Measurements from ENCODE around the gene MTREX. TPM values are rescaled to one million over a fixed set of nuclear protein-coding genes. Genes with fewer than 3 reads are reported as not detected.

The MTREX gene
- total and polyA plus RNA-seq, 2 of the 8 experiments (the other 6 are each of a cell fraction or from before 2014, with no cell fraction given) = 16.0 to 130 TPM

- Histone ChIP-seq H3K4me1 (replicated peaks in 1 of 4; ENCODE audit: control insufficient read depth in 3 of 4, insufficient read depth in 4 of 4, low read length in 3 of 4) (peaks cover 0 to 2% (median 2%) of the 10 kb centered on the region in 4 experiments; a peak in 4 of 7 replicates), H2BK15ac (ENCODE audit: low read length) (no peak overlapping the region), H2BK5ac (ENCODE audit: low read depth, low read length) (peak overlapping the region; percentile 88), H4K8ac (ENCODE audit: extremely low read depth, insufficient read depth, low read length) (peak overlapping the region; percentile 22; the same call in 1 of the 2 replicates), H3K79me1 (ENCODE audit: low read depth, low read length) (peaks cover 6% of the 10 kb centered on the region), H2BK20ac (ENCODE audit: low read length) (no peak overlapping the region), H2BK120ac (replicated peaks; ENCODE audit: low read depth, low read length) (no peak overlapping the region), H3K23me2 (ENCODE audit: low read depth, low read length) (peaks cover 6% of the 10 kb centered on the region), H3K4ac (replicated peaks; ENCODE audit: insufficient read length, low read depth, low read length) (no peak overlapping the region), H4K91ac (replicated peaks; ENCODE audit: insufficient read length, low read length) (no peak overlapping the region), H3K36me3 (ENCODE audit: control insufficient read depth in 2 of 4, insufficient read depth in 4 of 4, low read length in 3 of 4) (peaks cover 0 to 4% (median 0%) of the 10 kb centered on the region in 4 experiments; a peak in 1 of 8 replicates), H3K9ac (replicated peaks in 1 of 4; ENCODE audit: extremely low read depth in 1 of 4, low read depth in 3 of 4, low read length in 3 of 4) (peak overlapping the region; percentile 80 to 96 (median 94)), H2AK5ac (ENCODE audit: low read depth, low read length) (no peak overlapping the region), H2BK12ac (ENCODE audit: low read depth, low read length) (peak overlapping the region; percentile 69; the same call in 1 of the 2 replicates), H4K5ac (ENCODE audit: insufficient read length, low read depth, low read length) (no peak overlapping the region), H3K27me3 (replicated peaks in 1 of 4; ENCODE audit: control insufficient read depth in 3 of 4, extremely low read depth in 1 of 4, insufficient read depth in 3 of 4, low read length in 3 of 4) (no peaks in the 10 kb centered on the region), H3K27ac (ENCODE audit: low read depth, low read length) (peak overlapping the region; percentile 90), H3K23ac (ENCODE audit: insufficient read length) (no peak overlapping the region), H3K4me2 (ENCODE audit: insufficient read depth in 1 of 2, low read depth in 2 of 2, low read length in 2 of 2) (peak overlapping the region; percentile 72 to 92), H3K14ac (ENCODE audit: insufficient read length) (no peak overlapping the region), H3K56ac (replicated peaks; ENCODE audit: insufficient read length, low read depth, low read length) (peak overlapping the region; percentile 95), H3K79me2 (ENCODE audit: control insufficient read depth in 1 of 2, insufficient read depth in 2 of 2, low read length in 2 of 2) (peaks cover 22 to 86% of the 10 kb centered on the region in 2 experiments), H3K9me3 (ENCODE audit: insufficient read depth in 2 of 2, low read depth in 1 of 2, low read length in 1 of 2) (no peaks in the 10 kb centered on the region), H3K18ac (ENCODE audit: extremely low read depth, low read length) (peak overlapping the region; percentile 75; the same call in 1 of the 2 replicates), H3K4me3 (ENCODE audit: extremely low read depth in 1 of 4, insufficient read depth in 2 of 4, low read depth in 3 of 4, low read length in 4 of 4) (peak overlapping the region; percentile 79 to 88 (median 85)), H2AFZ (ENCODE audit: low read length) (peak overlapping the region; percentile 66), H4K20me1 (replicated peaks in 1 of 2; ENCODE audit: control insufficient read depth in 1 of 2, insufficient read depth in 2 of 2, low read length in 2 of 2) (peaks cover 0 to 4% of the 10 kb centered on the region in 2 experiments)
- 2 to 100% methylated on average over 1 to 13 of the region's 13 CpGs for WGBS, 2 experiments (ENCODE audit: extremely low coverage in 1 of 2, insufficient coverage in 1 of 2, insufficient read length in 1 of 2, insufficient replicate concordance in 2 of 2, low coverage in 1 of 2, low lambda C conversion rate in 2 of 2, missing lambda C conversion rate in 1 of 2)
- CTCF ChIA-PET (ENCODE audit: partially characterized antibody) = interaction anchor here (0.6 kb wide), 1 partner anchor 899 kb away, joined by 3 read pairs; no protein-coding TSS in a partner anchor
- DNase-seq (ENCODE audit: low read depth in 1 of 2, low spot score in 2 of 2) (no peak), FAIRE-seq (no peak)
- POLR2A ChIA-PET (ENCODE audit: partially characterized antibody) = interaction anchor here (0.6 to 1.8 kb wide), 9 partner anchors 8 to 1843 kb away, joined by 3 to 8 read pairs (median 3); partner anchors contain the start of gene CCNO
- TF ChIP-seq RFX5 (IDR thresholded peaks at IDR 0.05; ENCODE audit: borderline replicate concordance, low read depth, low read length) (no peak), CHD1 (IDR thresholded peaks at IDR 0.05; ENCODE audit: low read depth, low read length) (0 out of 2 replicates have a peak, but pooled peaks have one; percentile 10)
Measured at GRCh38 chr5:55308254-55308836, 556 bp downstream of the MTREX start.
